ENCODE results near the gene NLRC4. TPM values are rescaled to one million over a fixed set of nuclear protein-coding genes. Genes with fewer than 3 reads are reported as not detected.
"Not testable (repeated sequence)": the region's sequence is repeated elsewhere in the genome, so short reads cannot be mapped to it uniquely, and the experiment has no call there.

NLRC4 gene
- total and polyA plus RNA-seq, 7 donors: 0.16 to 0.75 (median 0.30) TPM

DNA sequence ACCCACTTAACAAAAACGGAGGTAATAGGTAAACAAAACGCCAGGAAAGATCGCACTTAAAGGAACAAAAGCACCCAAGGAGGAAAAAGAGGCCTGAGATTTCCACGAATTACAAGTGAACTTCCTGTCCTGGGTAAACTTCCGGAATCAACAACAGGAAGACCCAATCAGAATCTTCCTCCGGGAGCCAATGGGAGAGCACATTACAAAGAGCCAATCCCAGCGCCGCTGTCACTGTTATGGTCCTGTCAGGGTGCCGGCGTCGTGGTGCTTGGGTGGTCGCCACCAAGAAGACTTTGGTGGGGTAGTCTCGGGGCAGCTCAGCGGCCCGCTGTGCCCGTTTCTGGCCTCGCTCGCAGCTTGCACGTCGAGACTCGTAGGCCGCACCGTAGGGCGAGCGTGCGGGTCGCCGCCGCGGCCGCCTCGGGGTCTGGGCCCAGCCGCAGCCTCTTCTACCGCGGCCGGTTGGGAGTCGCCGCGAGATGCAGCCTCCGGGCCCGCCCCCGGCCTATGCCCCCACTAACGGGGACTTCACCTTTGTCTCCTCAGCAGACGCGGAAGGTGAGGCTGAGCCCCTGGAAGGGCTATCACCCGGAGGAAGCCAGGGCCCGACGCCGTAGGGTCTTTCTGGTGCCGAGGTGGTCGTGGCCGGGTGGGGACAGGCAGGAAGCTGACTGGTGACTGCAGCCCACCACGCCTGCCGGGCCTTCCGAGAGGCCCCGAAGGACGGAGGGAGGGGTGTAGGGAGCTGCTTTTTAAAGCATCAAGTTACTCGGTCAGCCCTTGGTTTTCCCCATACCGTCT lies 13.2 kb upstream of the NLRC4 start, which contains the start of gene YIPF4:
TSS of gene YIPF4 (plus strand) at position 231 of the 804 bp plus-strand sequence. CDS start at position 483, 252 bp downstream.
- Histone ChIP-seq H3K27me3 (ENCODE audit: insufficient read depth in 3 of 3, low read length in 2 of 3) (no peaks in the 10 kb centered on the region), H3K4me1 (no peaks in the 10 kb centered on the region), H3K27ac (peak within 1 kb of the TSS; percentile 97), H3K9me3 (no peaks in the 10 kb centered on the region), H3K4me3 (peak within 1 kb of the TSS; percentile 95), H3K36me3 (ENCODE audit: insufficient read depth in 1 of 2, low read depth in 1 of 2) (peaks cover 0 to 18% of the 10 kb centered on the region in 2 donors)
- WGBS, 3 donors: 0% methylated on average over 56 to 59 of the region's 59 CpGs
- intact Hi-C loops (cut with DNase I): loop anchor here in 1 of 2 donors (5.0 kb wide), 1 partner anchor 79 kb away; the partner anchor contains the start of gene BIRC6
- TF ChIP-seq, protein P1, sequence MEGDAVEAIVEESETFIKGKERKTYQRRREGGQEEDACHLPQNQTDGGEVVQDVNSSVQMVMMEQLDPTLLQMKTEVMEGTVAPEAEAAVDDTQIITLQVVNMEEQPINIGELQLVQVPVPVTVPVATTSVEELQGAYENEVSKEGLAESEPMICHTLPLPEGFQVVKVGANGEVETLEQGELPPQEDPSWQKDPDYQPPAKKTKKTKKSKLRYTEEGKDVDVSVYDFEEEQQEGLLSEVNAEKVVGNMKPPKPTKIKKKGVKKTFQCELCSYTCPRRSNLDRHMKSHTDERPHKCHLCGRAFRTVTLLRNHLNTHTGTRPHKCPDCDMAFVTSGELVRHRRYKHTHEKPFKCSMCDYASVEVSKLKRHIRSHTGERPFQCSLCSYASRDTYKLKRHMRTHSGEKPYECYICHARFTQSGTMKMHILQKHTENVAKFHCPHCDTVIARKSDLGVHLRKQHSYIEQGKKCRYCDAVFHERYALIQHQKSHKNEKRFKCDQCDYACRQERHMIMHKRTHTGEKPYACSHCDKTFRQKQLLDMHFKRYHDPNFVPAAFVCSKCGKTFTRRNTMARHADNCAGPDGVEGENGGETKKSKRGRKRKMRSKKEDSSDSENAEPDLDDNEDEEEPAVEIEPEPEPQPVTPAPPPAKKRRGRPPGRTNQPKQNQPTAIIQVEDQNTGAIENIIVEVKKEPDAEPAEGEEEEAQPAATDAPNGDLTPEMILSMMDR (IDR thresholded peaks at IDR 0.05): no peak
- DNase-seq: peak; percentile 84 to 93
- ATAC-seq: peak; percentile 99 to 100 (median 100)

DNA sequence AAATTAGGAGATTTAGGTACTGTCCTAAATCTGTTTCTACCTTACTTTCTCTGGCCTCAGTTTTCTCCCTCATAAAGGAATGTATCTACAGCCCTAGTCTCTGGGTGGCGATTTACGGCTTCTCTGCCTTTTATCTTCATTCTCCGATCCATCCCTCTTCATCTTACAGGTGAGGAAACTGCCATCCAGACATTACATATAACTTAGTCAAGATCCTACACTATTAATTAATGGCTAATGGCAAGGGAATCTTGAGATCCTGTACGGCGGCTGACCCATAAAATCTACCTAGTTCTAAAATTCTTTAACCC lies 12.6 kb upstream of the NLRC4 start:
- no peaks in the 10 kb centered on the region for H3K9me3 ChIP-seq
- intact Hi-C loops (cut with DNase I): loop anchor here in 1 of 2 donors (5.0 kb wide), 1 partner anchor 80 kb away; the partner anchor contains the start of gene BIRC6
- H3K4me3 ChIP-seq: peak overlapping the region; percentile 95
- DNase-seq (no peak), ATAC-seq (peak in 1 of 4 donors; percentile 1)
- TF ChIP-seq, protein P1 (IDR thresholded peaks at IDR 0.05): no peak
- peak overlapping the region; percentile 97 for H3K27ac ChIP-seq
- 51 to 59% (median 56%) methylated on average over 5 of the region's 5 CpGs for WGBS, 3 donors
- H3K36me3 ChIP-seq (ENCODE audit: insufficient read depth in 1 of 2, low read depth in 1 of 2): peaks cover 0 to 12% of the 10 kb centered on the region in 2 donors
- H3K27me3 ChIP-seq (ENCODE audit: insufficient read depth in 3 of 3, low read length in 2 of 3): no peaks in the 10 kb centered on the region
- H3K4me1 ChIP-seq: no peaks in the 10 kb centered on the region

DNA sequence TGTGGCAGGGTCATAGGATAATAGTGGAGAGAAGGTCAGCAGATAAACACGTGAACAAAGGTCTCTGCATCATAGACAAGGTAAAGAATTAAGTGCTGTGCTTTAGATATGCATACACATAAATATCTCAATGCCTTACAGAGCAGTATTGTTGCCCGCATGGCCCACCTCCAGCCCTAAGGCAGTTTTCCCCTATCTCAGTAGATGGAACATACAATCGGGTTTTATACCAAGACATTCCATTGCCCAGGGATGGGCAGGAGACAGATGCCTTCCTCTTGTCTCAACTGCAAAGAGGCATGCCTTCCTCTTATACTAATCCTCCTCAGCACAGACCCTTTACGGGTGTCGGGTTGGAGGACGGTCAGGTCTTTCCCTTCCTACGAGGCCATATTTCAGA lies 11.1 kb upstream of the NLRC4 start:
- not testable (repeated sequence) for H3K4me1 ChIP-seq; H3K9me3 ChIP-seq; H3K27me3 ChIP-seq (ENCODE audit: insufficient read depth in 3 of 3, low read length in 2 of 3); H3K4me3 ChIP-seq; DNase-seq; ATAC-seq; H3K36me3 ChIP-seq (ENCODE audit: insufficient read depth in 1 of 2, low read depth in 1 of 2); H3K27ac ChIP-seq
- WGBS, 3 donors: 84 to 87% (median 84%) methylated on average over 7 of the region's 7 CpGs
- intact Hi-C loops (cut with DNase I): loop anchor here in 1 of 2 donors (5.0 kb wide), 1 partner anchor 82 kb away; the partner anchor contains the start of gene BIRC6

DNA sequence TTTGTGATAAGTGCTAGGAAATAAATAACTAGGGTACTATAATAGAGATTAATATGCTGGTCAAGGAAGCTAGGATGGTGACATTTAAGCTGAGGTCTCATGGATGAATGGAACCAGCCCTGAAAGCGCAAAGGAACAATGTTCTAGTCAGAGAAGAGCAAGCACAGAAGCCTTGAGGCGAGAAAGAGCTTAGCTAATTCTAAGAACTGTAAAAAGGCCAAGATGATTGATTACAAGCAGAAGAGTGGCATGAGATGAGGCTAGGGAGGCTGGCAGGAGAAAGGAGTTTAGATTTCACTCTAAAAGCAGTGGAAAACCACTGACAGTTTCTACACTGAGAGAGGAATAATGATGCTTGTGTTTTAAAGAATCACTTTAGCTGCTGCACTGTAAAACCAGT lies 9.6 kb upstream of the NLRC4 start:
- no peaks in the 10 kb centered on the region for H3K36me3 ChIP-seq (ENCODE audit: insufficient read depth in 1 of 2, low read depth in 1 of 2)
- 57 to 74% (median 74%) methylated on average over 2 of the region's 2 CpGs for WGBS, 3 donors
- intact Hi-C loops (cut with DNase I): no loop called here

DNA sequence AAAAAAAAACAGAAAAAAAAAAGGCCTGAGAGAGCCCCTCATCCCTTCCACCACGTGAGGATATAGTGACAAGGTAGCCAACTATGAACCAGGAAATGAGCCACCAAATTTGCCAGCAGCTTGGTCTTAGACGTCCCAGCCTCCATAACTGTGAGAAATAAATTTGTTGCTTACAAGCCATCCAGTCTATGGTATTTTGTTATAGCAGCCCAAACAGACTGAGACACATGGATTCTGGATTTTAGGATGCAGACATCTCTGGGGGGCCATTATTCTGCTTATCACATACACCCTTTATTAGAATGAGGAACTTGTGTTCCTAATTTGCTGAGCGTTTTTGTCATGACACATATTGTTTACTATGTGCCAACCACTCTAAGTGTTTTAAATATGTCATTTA lies 7.6 kb upstream of the NLRC4 start:
- H3K4me1 ChIP-seq: peaks cover 6% of the 10 kb centered on the region
- peaks cover 0 to 3% (median 3%) of the 10 kb centered on the region in 3 donors for H3K27me3 ChIP-seq (ENCODE audit: insufficient read depth in 3 of 3, low read length in 2 of 3)
- H3K4me3 ChIP-seq: no peak overlapping the region
- WGBS, 3 donors: 41 to 61% (median 43%) methylated on average over 3 of the region's 3 CpGs
- H3K27ac ChIP-seq: no peak overlapping the region
- DNase-seq (no peak), ATAC-seq (no peak)
- intact Hi-C loops (cut with DNase I): no loop called here
- no peaks in the 10 kb centered on the region for H3K9me3 ChIP-seq
- TF ChIP-seq, protein P1 (IDR thresholded peaks at IDR 0.05): no peak
- H3K36me3 ChIP-seq (ENCODE audit: insufficient read depth in 1 of 2, low read depth in 1 of 2): no peaks in the 10 kb centered on the region

More for the DNA sequence above, 9.6 kb upstream of the NLRC4 start:
- ATAC-seq: no peak
- Histone ChIP-seq H3K4me3 (no peak overlapping the region), H3K27ac (no peak overlapping the region), H3K9me3 (no peaks in the 10 kb centered on the region), H3K27me3 (ENCODE audit: insufficient read depth in 3 of 3, low read length in 2 of 3) (peaks cover 0 to 3% (median 3%) of the 10 kb centered on the region in 3 donors), H3K4me1 (no peaks in the 10 kb centered on the region)
- DNase-seq: no peak
- TF ChIP-seq, protein P1 (IDR thresholded peaks at IDR 0.05): no peak

Data from psoas muscle (tissue), 8 donors.